Measurements from ENCODE around the gene ELF1.

GRCh38 chr13:40961826-40962225 is 57.3 kb downstream of the ELF1 start:
- TF ChIP-seq CTCF (IDR thresholded peaks at IDR 0.05) (no peak), POLR2A (IDR thresholded peaks at IDR 0.05) (no peak)

Measured in esophagus squamous epithelium (tissue), 4 donors.